ENCODE measurements around the gene KAZALD1.
A peak's percentile ranks its signal among the peaks of the same experiment; 100 is the strongest.

Gene KAZALD1

DNA sequence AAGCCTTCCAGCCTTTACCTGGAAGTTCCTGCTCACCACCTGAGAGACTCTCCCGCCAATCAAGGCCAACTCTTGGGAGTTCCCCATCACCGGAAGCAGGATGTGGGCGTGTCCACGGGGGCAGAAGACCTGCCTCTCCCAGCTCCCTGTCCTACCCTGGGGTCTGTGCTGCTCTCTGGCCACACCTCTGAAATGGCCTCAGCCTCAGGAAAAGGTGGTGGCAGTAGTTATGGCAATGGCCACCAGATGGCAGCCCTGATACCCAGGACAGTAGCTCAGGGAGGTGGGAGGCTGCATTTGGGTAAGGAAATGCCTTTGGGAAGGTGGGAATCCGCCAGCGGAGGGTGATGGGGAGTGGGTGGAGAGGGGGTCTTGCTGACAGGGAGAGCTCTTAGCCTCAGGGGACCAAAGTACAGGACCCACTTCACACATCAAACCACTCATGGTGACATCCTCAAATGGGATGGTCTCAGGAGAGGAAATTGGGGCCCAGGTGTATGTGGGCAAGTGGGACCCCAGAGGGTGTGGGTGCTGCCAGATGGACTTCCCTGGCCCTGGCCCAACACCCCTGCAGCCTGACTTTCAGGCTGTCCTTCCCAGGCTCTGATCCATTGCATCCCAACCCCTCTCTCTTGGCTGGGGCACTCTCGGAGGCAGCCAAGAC is 33.9 kb downstream of the KAZALD1 start:
- DNase-seq = peak in 5 of 14 donors; percentile 4 to 16 (median 8)

DNA sequence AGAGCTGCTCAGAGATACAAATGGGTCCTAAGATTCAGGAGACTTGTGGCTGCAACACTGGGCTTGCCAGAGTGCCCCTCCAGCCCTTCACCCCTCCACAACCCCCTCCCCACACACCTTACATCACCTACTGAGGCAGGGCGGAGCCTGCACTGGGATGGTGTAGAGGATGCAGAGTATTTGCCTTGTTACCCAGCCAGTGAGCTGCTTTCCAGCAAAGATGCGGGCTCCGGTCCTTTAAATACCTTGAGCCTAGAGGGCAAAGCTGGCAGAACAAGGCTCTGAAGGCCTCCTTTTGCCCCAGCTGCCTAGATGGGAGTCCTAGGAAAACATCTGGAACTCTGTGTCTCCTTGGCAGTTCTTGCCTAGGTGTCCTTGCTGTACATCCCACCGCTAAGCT is 34.6 kb downstream of the KAZALD1 start:
- DNase-seq = no peak

DNA sequence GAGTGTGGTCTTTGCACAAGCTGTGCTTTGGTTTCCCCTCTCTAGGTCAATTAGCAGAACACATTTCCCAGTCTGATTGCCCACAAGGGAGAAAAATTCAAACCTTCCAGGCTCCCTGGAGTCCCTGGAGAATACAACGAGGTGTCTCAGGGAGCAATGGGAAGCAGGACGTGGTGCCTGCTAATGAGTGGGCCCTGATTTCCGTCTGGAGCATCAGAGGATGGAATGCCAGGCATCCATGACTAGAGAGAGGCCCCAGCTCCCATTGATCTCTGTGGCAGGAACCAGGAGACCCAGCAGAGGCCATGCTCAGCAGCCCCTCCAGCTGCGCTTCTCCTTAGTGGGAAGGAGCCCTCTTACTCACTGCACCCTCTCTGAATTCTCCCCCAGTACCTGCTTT is 36.1 kb downstream of the KAZALD1 start:
- no peak for DNase-seq

DNA sequence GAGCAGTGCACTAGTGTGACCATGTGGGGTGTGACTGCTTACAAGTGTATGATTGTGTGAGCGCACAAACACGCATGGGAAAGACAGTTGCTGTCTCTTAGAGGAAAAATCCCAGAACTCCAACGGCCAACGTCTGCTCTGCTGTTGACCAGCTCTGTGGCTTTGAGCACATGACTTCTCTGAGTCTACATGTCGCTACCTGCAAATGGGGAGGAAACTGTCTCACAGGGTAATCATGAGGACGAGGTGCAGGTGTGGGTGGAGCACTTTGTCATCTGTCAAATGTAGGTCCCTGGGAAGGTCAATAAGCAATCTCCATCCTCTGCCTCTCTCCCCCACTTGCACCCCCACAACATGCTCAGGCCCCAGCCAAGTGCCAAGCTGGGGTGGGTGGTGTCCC is 38.1 kb downstream of the KAZALD1 start:
- no peak for DNase-seq

DNA sequence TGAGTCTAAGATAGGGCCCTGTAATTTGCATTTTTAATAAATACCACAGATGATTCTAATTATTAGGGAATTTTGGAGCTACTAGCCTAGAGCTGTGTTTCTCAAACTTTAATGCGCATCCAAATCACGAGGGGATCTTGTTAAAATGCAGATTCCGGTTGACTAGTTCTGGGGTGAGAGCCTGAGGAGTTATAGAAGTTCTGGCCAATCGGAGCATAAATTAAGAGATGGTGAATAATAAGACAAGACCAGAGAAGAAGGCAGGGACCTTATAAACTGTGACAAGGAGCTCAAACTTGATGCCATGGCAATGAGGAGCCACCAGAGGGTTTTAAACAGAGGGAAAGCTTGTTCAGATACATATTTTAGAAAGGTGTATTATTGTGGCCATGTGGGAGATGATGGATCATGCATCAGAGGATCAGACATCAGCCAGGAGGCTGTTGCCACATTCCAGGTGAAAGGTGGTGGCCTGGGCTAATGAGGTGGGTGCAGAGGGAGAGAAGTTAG is 39.6 kb downstream of the KAZALD1 start:
- no peak for DNase-seq

DNA sequence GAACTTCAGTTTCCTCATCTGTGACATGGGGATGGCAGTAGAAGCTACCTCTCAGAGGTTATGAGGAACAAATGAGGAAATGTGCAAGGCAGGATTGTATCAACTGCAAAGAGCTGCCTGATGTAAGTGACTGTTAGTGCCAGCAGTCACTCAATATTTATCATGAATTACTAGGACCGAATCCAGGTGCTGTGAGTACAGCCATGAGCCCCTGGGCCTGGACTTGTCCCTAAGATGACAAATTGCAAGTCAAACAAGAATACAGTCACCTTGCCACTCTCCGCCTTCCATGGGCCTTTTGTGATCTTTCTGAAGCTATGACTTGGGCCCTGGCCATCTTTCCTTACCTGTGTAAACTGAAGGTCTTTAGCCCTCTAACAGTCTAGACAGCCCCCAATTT is 41.6 kb downstream of the KAZALD1 start:
- DNase-seq = no peak

DNA sequence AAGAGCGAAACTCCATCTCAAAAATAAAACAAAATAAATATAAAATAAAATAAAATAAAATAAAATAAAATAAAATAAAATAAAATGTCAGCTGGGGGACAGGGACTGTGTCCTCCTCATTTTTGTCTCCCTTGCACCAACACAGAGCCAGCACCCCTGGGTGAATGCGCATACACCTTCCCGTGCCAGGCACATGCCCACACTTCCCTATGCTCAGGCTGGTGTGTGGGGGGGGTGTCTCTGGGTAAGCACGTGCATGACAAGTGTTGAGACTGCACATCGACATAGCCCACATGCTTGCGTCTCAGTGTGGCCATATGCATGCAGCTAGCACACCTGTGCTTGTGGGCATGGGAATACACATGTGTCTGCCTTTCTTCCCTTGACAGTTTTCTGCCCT is 44.6 kb downstream of the KAZALD1 start:
- no peak for DNase-seq

DNA sequence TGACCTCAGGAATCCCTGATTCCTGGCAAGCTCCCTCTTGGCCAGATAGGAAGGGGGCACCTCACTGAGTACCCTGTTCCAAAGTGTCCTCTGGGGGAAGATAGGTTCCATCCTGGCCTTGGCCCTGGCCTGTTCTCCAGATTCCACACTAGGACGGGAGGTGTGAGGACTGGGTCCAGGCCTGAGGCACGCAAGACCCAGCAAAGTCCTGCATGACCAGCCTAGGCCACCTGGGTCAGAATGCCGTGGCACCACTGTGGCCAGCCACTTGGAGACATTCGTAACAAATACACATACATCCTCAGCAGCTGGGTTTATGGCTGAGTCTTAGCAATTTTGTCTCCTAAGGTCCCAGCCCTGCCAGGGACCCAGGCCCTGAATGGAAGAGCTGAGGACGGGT is 46.0 kb downstream of the KAZALD1 start:
- DNase-seq = no peak

DNA sequence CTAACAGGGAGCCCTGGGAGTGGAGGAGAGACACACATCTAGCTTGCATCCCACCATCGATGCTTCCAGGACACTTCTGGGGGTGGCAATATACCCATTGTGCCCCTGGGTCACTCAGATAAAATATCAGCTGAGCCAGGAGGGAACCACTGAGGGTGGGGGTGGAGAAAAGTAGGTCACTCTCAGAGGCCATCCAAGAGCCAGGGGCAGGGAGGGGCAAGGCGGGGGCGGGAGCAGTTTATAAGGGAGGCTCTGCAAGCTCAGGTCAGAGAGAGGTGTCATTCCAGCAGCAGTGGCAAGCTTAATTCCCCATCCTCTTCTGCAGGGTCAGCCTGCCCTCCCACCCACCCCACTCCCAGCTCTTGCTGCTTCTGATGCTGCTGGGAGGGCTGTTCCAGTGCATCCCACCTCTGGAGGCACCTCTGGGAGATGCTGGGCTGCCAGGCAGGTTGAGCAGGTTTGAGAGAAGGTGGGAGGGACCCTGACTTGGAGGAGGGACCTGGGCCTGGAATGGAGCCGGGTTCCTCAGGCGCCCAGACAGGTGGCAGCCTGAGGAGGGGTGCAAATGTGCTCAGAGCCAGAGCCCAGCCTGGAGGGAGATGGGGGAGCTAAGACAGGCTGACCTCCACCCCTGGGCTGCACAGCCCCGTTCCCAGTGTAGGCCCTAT is 49.2 kb downstream of the KAZALD1 start:
- no peak for DNase-seq

DNA sequence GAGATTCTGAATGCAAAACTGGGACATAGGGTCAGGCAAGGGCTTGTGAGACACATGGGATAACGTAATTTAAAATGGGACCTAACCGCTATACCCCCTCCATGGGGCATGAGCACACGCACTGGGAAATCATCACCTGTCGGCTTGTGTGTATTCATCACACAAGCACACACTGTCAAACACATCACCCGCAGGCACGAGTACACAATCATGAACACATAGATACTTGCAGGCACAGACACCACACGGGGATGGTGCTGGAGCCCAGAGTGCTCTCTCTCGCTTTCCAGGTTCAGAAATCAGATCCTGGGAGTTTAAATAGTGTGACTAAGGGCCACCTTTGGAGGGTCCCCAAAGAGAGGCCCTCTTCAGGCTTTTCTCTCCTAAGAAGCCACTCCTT is 49.8 kb downstream of the KAZALD1 start:
- DNase-seq = no peak

DNA sequence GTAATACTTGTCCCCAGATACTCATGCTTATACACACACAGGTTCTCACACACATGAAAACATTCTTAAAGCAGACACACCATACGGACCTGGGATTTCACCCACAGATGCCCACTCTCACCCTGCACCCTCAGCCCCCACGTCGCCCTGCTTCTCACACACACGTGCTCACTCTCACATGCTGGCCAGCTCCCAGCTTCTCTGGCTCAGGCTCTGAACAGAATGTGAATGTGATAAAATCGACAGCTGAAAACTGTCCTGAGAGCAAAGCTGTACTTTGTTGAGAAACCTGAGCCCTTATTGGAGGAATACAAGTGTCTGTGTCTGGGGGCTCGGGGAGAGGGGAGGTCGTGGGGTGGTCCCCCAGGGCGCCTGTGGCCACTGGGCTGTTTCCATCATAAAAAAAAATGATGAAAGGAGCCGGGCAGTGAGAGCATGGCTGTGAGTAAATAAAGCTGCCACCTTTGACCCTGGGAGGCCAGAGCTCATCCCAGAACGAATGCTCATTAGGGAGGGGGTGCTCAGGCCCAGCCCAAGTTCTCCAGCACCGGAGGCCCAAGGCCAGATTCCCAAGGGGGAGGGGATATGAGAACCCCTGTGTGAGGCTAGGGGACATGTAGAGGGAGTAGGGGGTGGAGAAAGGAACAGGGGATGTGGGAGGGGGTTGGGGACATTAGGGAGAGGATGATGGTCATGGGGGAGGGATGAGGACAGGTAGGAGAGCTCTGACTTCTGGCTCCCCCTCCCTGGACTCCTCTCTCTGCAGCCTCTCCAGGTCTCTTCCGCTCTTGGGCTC is 51.2 kb downstream of the KAZALD1 start:
- DNase-seq = no peak

DNA sequence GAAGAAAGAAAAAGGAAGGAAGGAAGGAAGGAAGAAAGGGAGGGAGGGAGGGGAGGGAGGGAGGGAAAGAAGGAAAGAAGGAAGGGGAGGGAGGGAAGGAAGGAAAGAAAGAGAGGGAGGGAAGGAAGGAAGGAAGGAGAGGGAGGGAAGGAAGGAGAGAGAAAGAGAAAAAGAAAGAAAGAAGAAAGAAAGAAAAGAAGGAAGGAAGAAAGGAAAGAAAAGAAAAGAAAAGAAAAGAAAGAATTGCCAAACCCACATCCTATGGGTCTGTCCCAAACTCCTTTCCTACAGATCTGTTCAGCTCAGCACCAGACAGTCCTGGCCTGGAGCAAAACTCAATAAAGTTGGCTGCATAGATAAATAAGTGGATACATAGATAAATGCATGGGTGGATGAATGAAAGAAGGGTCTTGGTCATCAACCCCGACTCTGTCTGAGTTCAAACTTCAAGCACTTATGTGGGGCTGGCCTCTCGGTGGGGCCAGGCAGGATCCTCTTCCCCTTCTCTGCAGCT is 52.2 kb downstream of the KAZALD1 start:
- no peak for DNase-seq

DNA sequence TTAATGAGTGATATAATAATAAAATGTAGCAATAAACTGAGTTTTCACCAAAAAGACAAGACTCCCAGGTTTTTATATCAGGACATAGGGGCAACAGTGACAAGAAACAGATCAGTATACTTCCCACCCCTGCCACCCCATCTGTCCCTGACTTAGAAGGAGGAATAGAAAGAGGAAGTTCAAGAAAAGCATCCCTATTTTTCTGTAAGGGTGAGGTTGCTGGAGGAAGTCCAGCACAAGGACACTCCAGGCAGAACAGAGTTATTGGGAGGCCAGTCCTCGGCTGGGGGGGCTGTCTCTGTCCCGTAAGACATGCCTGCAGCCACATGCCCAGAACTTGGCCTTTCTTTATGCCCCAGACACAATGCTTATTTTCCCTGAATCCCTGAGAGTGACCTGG is 52.9 kb downstream of the KAZALD1 start:
- no peak for DNase-seq

Measured in C1 segment of cervical spinal cord (tissue), 14 donors.